LHCN-M2 (cell line): Measurements from ENCODE around the gene SLC20A1. TPM values are rescaled to one million over a fixed set of nuclear protein-coding genes. Genes with fewer than 3 reads are reported as not detected.

Experiments used
- DNase-seq: peaks from one replicate; pipeline ENCODE4 v3.0.0-alpha.2; 2012; ENCODE audit warnings: low read depth
- total RNA-seq: library from RNA; depleted of rRNA; stranded (reverse); fragments of >200 nt; gene quantifications from 2 replicates; pipeline ENCODE4 v1.2.3, GENCODE V29; 2014

Gene SLC20A1
- total RNA-seq, 1 experiment from 2014 or later: 172 TPM

DNA sequence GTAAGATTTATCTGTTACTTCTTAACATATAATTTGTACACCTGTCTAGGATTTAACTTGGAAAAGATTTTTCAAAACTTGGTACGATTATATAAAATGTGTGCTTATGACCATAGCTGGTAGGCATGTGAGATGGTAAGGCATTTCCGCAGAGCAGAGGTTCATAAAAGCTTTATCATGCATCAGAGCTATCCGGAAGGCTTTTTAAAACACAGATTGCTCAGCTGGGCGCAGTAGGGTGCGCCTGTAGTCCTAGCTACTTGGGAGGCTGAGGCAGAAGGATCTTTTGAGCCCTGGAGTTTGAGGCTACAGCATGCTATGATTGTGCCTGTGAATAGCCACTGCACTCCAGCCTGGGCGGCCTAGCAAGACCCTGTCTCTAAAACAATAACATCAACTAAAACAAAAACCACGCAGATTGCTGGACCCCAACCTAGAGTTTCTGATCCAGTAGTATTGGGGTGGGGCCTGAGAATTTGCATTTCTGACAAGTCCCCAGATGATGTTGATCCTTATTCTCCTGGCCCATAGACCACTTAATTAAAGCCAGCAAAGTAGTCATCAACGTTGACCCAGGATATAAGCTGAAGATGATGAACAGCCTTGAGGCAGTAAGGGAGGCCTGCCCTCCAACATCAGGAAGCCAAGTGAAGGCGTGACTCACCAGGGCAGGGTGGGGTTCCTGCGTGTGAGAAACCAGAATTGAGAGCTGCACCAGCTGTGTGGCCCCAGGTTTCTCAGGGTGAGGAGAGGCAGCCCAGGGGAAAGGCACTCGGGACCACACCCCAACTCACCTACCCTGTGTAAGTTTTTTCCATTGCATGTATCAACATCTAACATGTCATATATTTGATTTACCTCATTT, 21.6 kb upstream of the SLC20A1 start:
- peak; percentile 77 for DNase-seq

GRCh38 chr2:112625474-112626114, 20.1 kb upstream of the SLC20A1 start:
- DNase-seq: no peak

GRCh38 chr2:112626604-112627059, 19.1 kb upstream of the SLC20A1 start:
- peak; percentile 79 for DNase-seq

- peak; percentile 96 for DNase-seq
Observed at GRCh38 chr2:112627060-112628040, 18.4 kb upstream of the SLC20A1 start.

DNA sequence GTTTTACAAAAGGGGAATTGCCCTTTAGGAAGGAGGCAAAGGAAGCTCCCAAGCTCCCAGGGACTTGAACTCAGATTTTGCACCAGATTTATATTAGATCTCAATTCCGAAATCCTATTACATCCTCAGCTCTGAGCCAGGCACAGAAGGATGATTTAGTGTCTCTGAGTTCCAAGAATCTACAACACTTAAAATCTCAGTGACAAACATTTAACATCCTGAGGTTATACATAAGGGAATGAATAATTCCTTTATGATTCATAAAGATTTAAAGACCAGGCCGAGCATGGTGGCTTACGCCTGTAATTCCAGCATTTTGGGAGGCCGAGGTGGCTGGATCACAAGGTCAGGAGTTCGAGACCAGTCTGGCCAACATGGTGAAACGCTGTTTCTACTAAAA, 16.5 kb upstream of the SLC20A1 start:
- DNase-seq: no peak

DNA sequence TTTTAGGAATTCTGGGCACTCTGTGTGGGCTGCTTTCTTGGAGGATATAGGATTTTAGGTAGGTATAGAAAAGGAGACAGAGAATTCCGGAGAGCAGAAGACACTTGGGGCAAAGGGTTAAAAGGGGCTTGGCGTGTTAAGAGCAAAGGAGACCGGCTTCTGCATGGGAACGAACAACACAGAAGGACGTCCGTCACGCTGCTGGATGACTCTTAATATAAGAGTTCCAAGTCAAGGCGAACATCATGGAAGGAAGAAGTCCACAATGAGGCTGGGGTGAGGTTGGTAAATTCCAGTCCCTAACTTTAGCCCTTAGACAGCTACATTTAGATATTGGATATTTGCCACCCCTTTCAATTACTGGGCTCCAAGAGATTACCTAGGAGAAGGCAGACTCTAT, 15.9 kb upstream of the SLC20A1 start:
- DNase-seq: no peak

- no peak for DNase-seq
Observed at GRCh38 chr2:112630268-112630667, 15.5 kb upstream of the SLC20A1 start.

DNA sequence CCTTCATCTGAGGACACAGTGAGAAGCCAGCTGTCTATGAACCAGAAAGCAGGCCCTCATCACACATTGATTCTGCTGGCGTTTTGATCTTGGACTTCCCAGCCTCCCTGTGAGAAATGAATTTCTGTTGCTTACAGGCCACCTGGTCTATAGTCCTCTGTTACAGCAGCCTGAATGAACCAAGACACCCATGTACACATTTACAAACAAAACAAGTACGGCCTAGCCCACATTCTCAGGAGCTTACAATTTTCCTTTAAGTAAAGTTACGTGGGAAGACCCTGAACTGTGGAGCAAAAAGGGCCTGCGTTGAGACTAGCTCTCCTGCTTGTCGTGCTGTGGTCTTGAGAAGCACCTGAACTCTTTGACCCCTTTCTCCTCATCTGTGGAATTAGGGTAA, 12.0 kb upstream of the SLC20A1 start:
- no peak for DNase-seq

DNA sequence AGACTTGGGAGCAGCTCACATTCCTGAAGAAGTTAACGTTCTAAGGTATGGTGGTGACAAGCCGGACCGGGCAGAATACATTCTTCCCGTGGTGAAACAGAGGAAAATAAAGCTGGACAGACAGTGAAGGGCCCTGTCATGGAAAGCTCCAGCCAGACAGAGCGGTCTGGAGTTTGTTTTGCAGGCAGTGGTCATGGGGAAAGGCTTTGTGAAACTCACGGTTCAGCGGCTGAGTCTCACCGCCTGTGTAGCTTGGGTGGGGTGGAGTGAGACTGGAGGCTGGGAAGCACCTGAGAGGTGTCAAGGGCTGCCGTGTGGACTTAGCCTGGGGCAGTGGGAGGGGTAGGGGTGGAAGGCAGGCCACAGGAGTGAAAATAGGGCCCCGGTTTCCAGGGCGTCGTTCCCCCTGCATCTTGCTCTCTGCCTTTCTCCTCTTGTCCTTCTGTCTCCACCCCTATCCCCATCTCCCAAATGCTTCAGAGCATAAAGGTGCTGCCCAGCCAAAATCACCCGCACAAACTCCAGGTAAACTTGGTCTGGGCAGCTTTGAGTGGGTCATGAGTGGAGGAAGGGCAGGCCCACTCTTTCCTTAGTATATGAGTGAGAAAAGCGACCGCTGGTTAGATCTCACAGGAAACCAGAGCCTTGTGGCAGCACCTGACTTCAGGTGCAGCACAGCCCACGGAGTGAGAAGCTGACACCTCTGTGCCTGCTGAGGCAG, 11.4 kb upstream of the SLC20A1 start:
- DNase-seq: no peak

GRCh38 chr2:112634874-112635157, 10.9 kb upstream of the SLC20A1 start:
- no peak for DNase-seq

DNA sequence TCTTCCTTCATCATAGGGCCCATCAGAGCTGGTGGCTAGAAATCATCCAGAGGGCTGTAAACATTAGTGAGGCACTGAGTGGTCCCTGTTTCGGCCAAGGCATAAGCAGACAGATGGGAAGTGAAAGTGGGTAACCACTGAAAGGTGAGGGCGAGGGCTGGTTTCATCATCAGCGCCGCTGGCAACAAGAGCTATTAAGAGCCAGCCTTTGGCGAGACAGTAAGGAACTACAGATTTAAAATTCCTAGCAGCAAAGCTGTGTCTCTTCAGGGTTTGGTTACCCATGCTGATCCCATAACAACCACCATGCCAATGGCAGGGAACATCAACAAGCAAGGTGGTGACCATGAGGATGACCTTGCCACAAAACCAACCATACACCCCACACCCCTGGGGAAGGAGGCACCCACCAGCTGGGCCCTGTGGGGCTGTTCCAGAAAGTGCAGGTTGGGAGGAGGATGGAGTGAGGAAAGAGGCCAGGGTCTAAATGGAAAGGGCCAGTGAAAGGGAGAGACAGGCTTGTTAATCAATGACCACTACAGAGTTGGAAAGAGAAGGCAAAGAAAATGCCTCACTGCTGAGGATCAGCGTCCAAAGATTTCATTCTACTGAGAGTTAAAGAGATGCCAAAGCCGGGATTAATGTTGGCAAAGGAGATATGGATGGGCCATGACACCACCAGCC, 9.0 kb upstream of the SLC20A1 start:
- DNase-seq: no peak

GRCh38 chr2:112637289-112637660, 8.5 kb upstream of the SLC20A1 start:
- no peak for DNase-seq

- no peak for DNase-seq
Observed at GRCh38 chr2:112639936-112640335, 5.8 kb upstream of the SLC20A1 start.

- no peak for DNase-seq
Observed at GRCh38 chr2:112640467-112640799, 5.3 kb upstream of the SLC20A1 start.

GRCh38 chr2:112640800-112641675, 4.7 kb upstream of the SLC20A1 start:
- DNase-seq: peak; percentile 96

DNA sequence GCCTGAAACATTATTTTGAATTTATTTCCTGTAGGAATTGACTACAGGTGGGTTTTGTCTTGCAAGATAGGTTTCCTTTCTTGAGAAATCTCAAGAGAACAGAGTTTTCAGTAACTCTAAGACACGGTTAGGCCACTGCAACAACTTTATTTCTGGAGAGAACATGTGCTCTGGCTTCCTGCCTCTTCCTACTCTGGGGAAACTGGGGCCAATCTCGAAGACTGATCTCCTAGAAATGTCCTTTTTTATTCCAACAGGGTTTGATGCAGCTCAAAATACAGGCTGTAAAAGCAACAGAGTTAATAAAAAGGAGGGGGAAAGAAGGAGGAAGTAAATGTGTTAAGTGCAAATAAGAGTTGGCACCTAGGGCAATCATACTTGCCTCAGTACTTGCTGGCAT, 4.0 kb upstream of the SLC20A1 start:
- no peak for DNase-seq

DNA sequence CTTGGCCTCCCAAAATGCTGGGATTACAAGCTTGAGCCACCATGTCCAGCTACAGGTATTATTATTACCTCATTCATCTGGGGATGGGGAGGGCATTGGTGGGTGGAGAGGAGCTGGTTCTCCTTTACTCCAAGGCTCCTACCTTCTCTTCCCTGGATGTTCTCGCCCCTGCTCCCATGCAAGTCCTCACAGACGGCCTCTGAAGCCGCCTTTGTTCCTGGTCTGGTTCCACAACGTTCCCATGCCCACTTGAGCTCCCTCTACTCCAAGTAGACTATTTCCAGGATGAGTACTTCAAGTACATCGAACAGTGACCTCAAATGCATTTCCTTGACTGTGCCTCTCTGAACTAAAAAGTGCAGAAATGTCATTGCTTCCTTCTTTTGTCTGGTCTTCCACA, 3.2 kb upstream of the SLC20A1 start:
- DNase-seq: no peak

DNA sequence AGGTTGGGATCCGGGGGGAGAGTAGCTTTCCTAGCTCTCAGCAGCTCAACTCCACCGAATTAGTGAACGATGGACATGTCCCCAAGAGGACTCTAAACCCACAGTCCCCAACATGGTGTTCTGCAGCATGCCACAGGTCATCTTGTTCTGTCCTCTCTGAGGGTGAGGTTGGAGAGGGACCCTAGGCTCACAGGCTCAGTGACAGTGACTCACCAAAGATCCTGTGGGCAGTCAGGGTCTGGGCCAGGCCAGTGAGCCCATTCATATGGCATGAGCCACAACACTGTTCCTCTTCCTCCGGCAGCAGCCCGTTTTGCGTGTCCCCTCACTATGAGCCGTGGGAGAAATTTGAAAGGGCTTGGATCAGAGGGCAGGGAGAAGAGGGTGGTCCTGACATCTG, 2.8 kb upstream of the SLC20A1 start:
- DNase-seq: peak; percentile 43

DNA sequence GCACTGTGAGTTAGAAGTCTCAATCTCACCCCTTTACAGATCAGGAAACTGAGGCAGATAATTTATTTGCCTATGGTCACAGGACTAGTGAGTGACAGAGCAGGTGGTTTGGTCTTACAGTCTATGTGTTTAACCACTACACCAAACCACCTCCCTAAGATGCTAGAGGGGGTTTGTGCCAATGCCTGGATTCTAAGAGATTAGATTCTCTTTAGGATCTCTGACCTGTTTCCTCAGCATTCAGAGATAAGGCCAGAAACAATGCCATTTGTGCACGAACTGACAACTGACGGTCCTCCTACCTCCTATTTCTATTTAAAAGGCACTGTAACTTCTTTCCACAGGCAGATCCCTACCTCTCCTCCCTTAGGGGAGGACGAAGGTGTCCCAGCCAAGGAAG, 2.3 kb upstream of the SLC20A1 start:
- no peak for DNase-seq
